ENCODE measurements around the gene MAP3K6.
"Not testable (repeated sequence)": the region's sequence is repeated elsewhere in the genome, so short reads cannot be mapped to it uniquely, and the experiment has no call there.

The MAP3K6 gene, protein sequence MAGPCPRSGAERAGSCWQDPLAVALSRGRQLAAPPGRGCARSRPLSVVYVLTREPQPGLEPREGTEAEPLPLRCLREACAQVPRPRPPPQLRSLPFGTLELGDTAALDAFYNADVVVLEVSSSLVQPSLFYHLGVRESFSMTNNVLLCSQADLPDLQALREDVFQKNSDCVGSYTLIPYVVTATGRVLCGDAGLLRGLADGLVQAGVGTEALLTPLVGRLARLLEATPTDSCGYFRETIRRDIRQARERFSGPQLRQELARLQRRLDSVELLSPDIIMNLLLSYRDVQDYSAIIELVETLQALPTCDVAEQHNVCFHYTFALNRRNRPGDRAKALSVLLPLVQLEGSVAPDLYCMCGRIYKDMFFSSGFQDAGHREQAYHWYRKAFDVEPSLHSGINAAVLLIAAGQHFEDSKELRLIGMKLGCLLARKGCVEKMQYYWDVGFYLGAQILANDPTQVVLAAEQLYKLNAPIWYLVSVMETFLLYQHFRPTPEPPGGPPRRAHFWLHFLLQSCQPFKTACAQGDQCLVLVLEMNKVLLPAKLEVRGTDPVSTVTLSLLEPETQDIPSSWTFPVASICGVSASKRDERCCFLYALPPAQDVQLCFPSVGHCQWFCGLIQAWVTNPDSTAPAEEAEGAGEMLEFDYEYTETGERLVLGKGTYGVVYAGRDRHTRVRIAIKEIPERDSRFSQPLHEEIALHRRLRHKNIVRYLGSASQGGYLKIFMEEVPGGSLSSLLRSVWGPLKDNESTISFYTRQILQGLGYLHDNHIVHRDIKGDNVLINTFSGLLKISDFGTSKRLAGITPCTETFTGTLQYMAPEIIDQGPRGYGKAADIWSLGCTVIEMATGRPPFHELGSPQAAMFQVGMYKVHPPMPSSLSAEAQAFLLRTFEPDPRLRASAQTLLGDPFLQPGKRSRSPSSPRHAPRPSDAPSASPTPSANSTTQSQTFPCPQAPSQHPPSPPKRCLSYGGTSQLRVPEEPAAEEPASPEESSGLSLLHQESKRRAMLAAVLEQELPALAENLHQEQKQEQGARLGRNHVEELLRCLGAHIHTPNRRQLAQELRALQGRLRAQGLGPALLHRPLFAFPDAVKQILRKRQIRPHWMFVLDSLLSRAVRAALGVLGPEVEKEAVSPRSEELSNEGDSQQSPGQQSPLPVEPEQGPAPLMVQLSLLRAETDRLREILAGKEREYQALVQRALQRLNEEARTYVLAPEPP (N-terminal part only)

DNA sequence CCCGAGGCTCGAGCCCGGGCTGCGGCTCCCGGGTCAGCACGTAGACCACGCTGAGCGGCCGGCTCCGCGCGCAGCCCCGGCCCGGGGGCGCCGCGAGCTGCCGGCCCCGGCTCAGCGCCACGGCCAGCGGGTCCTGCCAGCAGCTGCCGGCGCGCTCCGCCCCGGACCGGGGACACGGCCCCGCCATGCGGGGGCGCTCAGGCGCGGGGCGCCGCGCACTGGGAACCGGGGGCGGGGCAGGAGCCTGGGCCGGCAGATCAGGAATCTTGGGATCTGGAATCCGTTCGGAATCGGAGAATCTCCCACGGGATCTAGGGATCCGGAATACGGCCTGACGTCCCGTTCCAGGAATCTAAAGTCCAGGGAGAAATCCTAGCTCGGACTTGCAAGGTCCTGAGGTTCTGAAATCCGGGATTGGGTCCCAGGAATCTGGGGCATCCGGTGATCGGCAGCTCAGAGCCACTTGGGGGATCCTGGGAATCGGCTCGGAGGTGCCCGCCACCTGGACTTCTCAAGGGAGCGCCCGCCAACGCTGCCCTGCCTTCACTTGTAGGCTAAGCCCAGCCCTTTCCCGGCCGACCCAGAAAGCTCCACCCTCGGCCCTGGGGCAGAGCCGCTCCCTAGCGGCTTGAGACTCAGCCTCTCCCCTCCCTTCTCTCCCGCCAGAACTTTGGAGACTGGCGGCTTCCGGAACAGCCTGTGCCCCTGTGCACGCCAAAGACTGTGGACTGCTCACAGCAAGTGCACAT, at the start of gene MAP3K6:
Gene MAP3K6 (minus strand): TSS at position 551 of the 749 bp plus-strand sequence. CDS start 364 bp downstream, at position 187.
- peak; percentile 17 to 58 for DNase-seq

DNA sequence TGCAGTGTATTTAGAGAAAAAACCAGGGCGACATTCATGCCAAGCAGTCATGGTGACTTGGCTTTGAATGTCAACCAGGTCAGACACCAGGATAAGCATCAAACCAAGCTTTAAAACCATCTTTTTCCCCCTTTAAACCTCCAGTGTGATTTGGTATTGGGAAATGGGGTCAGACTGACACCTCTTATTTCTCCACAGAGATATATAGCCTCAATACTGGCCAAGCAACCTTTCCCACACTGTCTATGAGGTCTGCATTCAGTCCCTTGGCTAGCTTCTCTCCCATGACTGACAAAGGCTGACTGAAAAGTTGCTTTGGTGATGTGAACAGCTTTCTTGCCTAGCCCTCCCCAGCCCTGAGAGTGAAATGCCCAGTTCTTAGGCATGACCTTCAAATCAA, 47.3 kb upstream of the MAP3K6 start:
- no peak for DNase-seq

DNA sequence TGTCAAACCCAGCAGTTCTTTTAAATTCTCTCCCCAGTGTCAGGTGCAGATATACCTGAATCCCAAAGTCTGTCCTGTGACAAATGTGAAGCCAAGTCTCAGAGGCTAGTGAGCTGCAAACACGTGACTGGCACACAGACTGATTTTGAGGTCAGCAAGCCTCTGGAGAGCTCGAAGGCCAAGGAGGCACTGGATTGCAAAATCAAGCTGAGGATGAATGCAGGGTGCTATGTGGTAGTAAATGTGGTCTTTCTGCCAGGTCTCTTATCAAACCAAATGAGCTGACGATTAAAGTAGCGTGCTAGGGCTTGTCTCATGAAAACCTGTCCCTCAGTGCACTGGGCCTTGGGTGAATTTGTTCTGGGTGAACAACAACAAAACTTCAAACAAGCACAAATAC, 46.2 kb upstream of the MAP3K6 start:
- no peak for DNase-seq

DNA sequence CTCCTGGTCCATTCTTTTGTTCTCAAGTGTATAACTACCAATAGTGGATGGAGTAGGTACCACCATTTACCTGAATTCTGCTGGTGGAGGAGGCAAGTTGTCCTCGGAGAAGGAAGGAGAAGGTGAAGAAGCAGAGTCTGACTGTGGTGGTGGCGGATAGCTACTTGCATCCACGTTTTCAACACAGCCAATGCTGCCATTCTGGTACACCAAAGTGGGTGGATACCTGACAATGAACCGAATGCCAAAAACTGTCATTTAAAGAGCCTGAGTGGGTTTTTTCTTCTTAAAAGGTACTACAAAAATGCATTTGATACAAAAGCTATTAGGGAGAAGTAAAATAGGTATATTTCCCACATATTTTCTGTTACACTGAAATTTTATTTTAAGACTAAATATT, 45.7 kb upstream of the MAP3K6 start:
- no peak for DNase-seq

DNA sequence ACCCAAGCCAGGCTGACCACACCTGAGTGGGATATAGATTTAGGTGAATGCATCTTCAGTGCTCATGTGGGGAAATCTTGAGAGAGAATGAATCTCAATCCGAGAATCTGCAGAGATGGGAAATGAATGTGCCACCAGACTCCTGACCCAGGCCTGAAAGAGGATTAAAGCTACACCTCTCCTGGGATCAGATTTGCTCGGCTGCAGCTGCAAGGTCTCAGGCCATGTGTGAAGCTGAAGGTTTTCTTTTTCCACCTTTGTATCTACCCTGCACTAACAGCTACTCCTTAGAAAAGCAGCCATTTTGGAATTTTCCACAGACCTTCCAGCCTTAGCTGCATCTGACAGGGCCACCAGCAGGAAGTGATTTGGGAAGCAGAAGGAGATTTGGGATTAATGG, 43.9 kb upstream of the MAP3K6 start:
- DNase-seq, result no peak

DNA sequence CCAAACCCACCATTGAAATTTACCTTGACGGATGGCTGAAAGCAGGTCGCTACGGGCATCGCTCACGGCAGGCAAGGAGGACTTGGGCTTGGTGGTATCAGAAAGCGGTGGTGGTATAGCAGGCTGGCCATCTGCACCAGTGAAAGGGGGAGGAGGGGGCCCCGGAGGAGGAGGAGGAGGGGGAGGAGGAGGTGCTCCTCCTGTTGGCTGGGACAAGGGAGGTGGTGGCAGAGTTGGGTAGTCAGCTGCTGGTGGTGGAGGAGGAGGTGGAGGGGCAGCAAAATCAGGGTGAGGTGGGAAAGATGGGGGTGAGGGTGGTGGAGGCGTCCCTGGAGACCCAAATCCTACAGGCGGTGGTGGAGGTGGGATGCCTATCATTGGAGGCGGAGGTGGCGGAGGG, 42.9 kb upstream of the MAP3K6 start:
- DNase-seq, result no peak

DNA sequence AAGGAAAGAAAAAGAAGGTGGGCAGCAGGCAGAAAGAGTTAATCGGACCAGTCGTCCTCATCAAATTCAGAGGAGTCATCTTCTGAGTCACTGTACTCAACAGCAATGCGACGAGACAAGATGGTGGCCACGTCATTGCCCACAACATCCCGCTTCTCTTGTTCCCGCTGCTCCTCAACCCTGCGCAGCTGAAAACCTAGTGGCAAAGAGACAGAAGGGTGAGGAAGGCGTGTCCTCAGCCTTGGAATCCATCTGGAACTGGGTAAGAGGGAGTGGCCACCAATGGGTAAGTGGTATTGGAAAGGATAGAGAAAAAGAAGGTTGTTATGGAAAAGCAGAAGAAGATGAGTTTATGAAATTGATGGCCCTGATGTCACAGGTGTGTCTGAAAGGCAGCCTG, 41.4 kb upstream of the MAP3K6 start:
- DNase-seq, result no peak

DNA sequence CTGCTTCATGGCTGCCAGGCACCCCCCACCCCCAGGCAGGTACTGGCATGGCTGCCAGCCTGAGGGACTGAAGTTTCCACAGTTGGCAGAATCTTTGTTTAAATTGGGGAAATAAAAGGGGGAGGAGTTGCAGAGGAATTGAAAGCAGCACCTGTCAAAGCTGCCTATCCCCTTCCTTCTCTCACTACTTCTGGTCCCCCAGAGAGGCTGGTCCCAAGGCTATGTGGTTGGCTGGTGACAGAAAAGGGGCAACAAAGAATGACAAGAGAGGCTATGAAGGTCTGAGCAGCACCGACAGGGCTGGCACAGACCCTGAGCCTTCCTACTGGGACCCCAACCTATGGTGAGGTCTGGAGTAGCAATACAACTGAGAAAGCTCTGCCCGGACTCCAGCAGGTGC, 40.0 kb upstream of the MAP3K6 start:
- not testable (repeated sequence) for DNase-seq

DNA sequence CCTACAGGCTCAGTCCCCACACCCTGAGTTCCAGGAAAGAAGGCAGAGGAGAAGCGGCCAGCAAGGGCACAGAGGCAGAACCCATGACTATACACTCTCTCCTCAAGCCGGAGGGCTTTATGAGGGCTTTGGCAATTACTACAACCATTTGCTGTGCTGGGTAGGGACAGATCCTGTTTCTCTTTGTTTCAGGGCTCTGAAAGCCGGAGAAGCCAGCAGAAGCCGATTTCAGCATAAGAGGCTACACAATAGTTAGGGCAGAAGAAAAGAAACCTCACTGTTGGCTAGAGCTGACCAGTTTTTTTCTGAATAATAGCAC, 39.6 kb upstream of the MAP3K6 start:
- DNase-seq, result no peak

DNA sequence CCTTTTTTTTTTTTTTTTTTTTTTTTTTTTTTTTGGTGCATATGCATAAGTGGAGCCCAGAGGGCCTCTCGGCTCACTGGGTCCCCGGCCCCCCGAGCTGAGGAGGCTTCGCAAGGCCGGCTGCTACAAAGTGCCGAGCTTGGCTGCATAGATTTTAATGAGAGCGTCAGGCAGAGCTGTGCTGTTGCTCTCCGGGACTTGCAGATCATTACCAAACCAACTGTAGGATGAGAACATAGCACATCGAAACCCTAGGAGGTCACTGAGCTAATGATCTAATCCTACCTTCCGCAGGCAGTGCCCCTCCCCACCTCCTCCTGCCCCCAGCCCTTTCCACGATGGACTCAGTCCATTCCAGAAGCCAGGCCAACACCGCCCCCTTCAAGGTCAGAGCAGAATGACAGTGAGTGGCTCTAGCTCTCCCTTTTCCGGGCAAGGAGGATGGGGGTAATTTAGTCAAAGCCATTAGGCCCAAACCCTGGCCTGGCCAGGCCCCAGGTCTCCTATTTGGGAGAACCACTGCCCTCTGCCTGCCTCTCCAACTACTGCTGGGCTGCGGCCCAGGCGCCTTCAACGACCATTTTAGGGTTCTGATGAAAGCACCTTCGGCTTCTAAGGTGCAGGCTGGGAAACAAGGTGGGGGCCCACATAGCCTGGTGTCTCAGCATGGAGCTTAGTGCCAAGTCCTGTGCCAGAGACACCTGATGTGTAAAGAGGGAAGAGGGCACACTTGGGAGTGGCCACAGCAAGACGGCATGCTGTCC, 39.0 kb upstream of the MAP3K6 start:
- DNase-seq, result not testable (repeated sequence)

DNA sequence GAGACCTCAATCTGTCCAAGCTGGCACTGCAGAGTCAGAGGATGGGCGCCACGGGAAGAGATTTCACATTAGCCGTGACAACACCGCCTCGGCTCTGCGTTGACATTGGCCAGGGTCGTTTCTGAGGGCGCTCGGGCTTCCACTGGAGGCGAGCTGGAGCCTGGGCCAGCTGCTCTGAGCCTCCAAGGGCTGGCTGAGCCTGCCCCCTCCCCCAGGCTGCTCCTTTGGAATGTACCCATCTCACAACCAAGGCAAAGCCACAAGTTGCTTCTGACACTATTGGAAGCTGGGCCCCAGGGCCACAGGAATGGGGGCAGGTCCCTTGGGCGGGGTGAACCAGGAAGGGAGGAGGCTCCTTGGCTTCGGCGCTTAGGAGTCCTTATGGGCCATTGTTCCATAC, 38.3 kb upstream of the MAP3K6 start:
- no peak for DNase-seq

DNA sequence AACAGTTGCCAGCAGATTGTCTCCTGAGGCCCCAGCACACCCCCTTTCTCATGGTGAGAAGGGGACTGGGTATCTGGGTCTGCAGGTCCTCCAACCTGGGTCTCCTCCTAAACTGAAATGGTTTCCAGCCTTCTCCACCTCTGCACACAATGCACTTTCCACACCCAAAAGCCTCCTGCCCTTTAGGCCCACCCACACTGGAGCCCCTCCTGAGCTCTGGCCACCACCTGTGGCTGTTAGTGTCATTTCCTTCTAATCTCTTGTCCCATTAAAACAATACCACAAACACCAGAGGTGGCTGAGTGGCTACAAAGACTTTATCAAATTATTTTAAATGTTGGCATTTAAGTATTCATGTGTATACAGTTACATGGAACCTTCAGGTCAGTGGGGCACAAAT, 37.2 kb upstream of the MAP3K6 start:
- DNase-seq, result no peak

DNA sequence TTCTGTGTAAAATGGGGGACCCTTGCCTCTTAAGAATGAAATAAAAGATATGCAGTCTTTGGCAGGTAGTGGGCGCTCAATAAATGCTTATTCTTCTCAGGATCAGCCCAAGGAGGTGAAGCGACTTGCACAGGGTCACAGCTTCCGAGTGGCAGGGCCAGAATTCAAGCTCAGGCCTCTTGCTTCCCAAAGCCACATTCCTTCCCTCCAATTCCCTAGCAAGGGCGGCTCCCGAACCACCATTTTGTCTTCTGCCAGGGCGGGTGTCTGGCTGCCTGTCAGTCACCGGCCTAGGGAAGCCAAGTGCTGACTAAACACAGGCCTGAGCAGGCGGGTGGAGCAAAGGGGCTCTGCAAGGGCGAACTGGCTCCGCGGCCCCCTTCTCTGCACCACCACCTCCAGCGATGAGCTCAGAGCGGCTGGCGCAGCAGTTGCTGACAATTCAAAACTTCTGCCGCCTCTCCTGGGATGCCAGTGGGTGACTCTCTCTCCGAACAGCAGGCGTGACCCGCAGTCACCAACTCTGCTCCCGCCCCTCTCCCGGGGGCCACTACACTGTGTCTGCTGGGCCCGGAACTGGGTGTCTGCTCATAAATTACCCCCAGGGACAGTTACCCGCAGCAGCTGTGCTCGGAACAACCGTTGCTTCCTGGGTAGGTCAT, 36.4 kb upstream of the MAP3K6 start:
- DNase-seq, result peak in 1 of 2 donors; percentile 83

DNA sequence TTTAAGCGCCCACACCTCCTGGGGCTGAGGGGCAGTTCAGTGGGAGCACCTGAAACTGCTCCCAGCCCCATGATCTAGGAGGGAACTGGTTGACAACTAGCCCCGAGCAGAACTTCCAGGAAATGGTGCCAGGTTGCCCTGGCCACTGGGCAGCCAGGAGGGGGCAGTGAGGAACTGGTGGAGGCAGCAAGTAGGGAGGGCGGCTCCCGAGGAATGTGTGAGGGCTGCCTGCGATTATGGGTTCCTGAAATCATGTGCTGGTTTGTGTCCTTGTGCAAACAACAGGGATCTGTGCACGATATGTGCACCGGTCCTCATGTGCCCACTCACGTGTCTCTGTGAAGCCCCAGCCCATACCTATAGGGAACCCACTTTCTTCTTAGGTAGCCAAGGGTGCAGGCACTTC, 35.6 kb upstream of the MAP3K6 start:
- DNase-seq, result peak in 1 of 2 donors; percentile 65

DNA sequence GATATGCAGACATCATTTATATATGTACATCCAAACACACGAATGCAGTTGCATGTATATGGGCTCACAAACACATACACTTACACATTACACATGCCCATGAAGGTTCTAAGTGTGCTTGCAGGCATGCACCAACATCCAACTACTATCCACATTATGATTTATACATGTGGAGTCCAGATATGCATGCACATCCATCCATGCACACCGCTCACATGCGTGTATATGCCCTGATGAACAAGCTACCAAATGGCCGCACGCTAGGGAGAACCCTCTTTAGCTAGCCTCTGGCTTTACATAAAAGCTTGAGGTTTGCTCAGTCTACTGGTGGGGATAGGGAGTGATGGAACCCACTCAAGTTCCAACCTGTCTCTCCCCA, 34.2 kb upstream of the MAP3K6 start:
- no peak for DNase-seq

DNA sequence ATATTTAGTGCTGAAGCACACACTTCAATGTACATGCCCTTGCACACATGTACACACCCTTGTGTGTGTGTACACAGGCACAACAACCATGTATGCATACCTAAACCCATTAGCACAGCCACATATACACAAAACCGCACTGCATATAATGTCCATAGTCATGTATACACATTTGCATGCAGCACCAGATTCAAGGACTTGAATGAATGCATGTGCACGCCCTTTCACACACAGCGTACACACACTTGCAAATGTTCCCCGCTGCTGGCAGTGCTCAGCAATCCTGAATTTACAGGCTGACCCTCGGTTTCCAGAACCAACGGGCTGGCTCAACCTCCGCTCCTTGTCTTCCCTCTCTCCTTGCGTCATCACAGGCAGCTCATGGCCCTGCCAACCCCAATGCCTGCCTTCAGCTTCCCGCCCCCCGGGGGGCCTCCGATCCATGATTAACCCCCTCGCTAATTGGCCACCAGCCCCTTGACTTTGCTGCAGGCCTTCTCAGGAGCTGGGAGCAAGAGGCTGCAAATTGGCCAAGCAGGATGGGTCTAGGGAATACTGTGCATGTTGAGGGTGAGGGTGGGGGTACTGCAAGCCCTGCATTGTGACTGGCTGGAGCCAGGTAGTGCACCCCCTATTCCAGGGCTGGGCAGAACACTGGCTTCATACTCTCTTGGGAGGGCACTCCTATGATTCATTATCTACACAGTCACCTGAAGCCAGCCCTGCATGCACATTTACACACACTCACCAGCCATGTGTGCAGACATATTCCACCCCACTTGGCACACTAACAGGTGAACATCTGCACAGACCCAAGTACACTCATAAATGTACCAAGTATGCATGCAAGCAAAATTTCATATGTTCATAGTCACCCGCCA, 33.6 kb upstream of the MAP3K6 start:
- DNase-seq, result no peak

DNA sequence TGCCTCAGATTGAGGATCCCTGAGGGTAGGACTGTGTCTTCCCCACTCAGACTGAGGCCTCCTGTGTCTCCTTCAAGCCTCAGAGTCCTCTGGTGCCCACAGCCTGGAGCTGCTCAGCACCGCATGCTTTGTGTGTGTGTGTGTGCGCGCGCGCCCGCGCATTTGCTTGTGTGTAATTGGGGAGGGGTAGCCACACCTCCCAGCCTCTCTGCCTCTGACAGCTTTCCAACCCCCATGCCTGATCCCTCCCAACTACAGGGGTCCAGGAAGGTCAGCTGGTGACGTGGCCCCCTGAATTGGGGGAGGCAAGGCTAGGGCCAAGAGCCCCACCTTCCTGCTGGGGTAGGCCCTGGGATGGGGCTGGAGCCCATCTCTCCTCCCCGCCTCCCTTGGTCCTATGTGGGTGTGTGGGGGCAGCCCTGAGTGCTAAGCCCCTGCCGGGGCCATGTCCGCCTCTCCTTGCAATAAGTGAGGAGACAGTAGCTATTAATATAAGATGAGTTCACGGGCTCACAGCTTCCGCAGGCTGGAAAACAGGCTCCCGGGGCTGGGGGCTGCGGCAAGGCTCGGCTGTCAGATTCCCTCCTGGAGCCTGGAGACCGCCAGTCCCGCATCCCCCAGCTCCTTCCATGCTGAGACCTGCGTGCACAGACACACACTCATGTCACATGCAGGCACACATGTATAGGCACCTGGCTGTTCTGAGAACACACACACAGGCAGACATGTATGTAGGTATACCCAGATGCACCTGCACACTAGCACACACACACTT, 32.7 kb upstream of the MAP3K6 start:
- DNase-seq, result no peak

DNA sequence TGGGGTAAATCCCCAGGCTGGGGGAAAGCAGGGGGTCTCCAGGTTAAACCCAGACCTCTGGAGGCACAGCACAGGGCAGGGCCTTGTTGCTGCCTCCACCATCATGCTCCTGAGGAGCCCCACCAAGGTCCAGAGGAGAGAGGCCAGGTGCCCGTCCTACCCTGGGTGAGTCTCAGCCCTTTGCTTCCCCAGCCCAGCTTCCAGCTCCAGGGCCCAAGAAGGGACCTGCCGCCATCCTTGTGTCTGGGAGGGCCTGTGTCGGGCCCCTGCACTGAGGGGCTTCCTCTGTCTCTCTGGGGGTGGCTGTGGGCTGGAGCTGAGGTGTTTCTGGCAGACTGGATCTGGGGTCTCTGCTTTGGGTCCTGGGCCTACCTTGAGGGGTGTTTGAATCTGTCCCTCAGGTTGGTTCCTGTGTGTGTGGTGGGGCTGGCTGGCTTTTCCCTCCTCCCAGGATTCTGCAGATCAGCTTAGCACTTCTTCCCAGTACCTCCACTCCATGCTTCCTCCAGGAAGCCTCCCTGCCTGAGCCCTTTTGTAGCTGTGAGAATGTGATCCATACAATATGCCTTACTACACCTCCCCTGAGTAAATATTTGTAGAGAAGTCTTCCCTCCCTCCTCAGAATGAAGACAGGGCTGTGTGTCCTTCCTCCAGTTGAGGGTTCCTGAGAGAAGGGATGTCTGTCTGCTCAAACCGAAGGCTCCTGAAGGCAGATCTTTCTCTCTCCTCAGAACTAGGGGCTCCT, 31.8 kb upstream of the MAP3K6 start:
- no peak for DNase-seq

DNA sequence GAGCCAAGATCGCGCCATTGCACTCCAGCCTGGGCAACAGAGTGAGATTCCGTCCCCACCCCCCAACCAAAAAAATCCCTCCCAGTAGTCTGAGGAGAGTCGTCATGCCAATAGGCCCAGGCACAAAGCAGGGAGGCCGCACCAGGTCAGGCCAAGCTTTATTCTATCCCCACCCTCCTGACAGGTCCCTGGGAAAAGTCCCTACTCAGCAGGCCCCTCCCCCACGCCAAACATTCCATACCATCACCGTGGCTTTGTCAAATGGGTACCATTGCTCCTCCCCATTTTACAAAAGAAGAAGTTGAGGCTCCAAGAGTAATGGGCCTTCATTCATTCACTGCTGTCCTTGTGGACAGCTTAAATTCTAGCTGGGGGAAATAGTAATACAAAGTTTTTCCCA, 31.0 kb upstream of the MAP3K6 start:
- no peak for DNase-seq

Measured in bone marrow (tissue), 2 donors.